ENCODE results near the gene ZNF880.

DNA sequence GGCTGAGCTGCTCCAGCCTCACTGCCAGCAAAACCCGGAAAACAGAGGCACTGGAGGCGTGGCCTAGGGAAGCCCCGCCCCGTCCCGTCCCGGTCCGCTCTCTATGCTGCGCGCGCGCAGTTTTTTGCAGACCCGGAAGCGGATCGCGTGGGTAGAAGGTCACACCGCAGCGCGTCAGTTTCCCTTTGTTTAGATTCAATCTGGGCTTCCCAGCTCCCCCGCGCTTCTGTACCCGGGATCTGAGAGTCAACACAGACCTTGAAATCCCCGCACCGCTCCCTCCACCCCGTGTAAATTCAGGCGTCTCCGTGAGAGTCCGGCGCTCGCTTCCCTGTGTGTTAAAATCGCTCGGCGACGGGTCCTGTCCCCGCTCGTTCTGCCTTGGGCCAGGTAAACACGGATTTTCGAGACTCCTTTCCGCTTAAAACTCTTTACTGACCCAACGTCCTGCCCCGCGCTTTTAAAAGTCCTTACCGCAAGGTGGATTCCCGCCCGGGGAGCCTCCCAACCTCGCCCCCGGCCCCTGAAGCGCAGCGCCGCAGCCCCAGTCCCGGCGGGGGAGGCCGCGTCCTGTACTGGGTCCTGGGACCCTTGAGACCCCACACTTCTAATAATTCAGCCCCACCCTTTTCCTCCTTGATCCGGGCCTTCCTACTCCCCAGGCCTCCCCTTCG, 33.5 kb upstream of the ZNF880 start, which contains the start of gene ZNF610:
- TF ChIP-seq, protein P1, sequence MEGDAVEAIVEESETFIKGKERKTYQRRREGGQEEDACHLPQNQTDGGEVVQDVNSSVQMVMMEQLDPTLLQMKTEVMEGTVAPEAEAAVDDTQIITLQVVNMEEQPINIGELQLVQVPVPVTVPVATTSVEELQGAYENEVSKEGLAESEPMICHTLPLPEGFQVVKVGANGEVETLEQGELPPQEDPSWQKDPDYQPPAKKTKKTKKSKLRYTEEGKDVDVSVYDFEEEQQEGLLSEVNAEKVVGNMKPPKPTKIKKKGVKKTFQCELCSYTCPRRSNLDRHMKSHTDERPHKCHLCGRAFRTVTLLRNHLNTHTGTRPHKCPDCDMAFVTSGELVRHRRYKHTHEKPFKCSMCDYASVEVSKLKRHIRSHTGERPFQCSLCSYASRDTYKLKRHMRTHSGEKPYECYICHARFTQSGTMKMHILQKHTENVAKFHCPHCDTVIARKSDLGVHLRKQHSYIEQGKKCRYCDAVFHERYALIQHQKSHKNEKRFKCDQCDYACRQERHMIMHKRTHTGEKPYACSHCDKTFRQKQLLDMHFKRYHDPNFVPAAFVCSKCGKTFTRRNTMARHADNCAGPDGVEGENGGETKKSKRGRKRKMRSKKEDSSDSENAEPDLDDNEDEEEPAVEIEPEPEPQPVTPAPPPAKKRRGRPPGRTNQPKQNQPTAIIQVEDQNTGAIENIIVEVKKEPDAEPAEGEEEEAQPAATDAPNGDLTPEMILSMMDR (IDR thresholded peaks at IDR 0.05), result no peak
- TF ChIP-seq POLR2A (IDR thresholded peaks at IDR 0.05), result peak; percentile 47 to 52

All from Peyer's patch (tissue), 4 donors.